WTC11 (cell line): Measurements from ENCODE around the gene CEP295NL. TPM values are rescaled to one million over a fixed set of nuclear protein-coding genes. Genes with fewer than 3 reads are reported as not detected.
"Not testable (repeated sequence)": the region's sequence is repeated elsewhere in the genome, so short reads cannot be mapped to it uniquely, and the experiment has no call there.

Source experiments
- ATAC-seq: fragments of 200-7000 bp; cut with Tn5 transposase; 2 replicates; pipeline ENCODE4 v1.10.0; 2021; ENCODE audit warnings: mild to moderate bottlenecking, moderate library complexity
- CTCF ChIA-PET: fragments of 300-600 bp; sonication (Branson Sonifier 250); formaldehyde crosslinking; loops from one replicate; lab custom pipeline; 2021; ENCODE audit warnings: antibody characterized with exemption; lab: Charles Lee
- POLR2A ChIA-PET: fragments of 350-600 bp; sonication (Branson Sonifier 250); formaldehyde crosslinking; loops from one replicate; lab custom pipeline; 2021; ENCODE audit warnings: antibody characterized with exemption; lab: Charles Lee
- DNase-seq: peaks from one replicate; pipeline ENCODE4 v3.0.0; 2021; ENCODE audit warnings: low spot score
- H3K27ac Mint-ChIP-seq: 2 replicates; pipeline ENCODE4 v1.8.0; 2021; ENCODE audit warnings: mixed read lengths
- H3K27me3 Mint-ChIP-seq: 2 replicates; pipeline ENCODE4 v1.8.0; 2021; ENCODE audit warnings: low read depth, mild to moderate bottlenecking, moderate library complexity, mixed read lengths
- H3K36me3 Mint-ChIP-seq: 2 replicates; pipeline ENCODE4 v1.8.0; 2021; ENCODE audit warnings: mixed read lengths
- H3K4me1 Mint-ChIP-seq: 2 replicates; pipeline ENCODE4 v1.8.0; 2022; ENCODE audit warnings: mixed read lengths
- H3K4me3 Mint-ChIP-seq: 2 replicates; pipeline ENCODE4 v1.8.0; 2021; ENCODE audit warnings: mild to moderate bottlenecking, moderate library complexity, mixed read lengths
- H3K9me3 Mint-ChIP-seq: 2 replicates; pipeline ENCODE4 v1.8.0; 2021; ENCODE audit warnings: mixed read lengths
- ATF3 ChIP-seq: sonication (generic); formaldehyde crosslinking; conservative IDR thresholded peaks from 2 replicates; pipeline ENCODE4 v1.8.1; 2022; ENCODE audit warnings: mild to moderate bottlenecking, missing genetic modification reagents
- E2F5 ChIP-seq: sonication (generic); formaldehyde crosslinking; IDR thresholded peaks from 2 replicates; pipeline ENCODE4 v1.8.1; 2022; ENCODE audit warnings: mild to moderate bottlenecking, moderate library complexity, missing genetic modification reagents
- ELF4 ChIP-seq: sonication (generic); formaldehyde crosslinking; IDR thresholded peaks from 2 replicates; pipeline ENCODE4 v1.8.1; 2022; ENCODE audit warnings: low read depth, mild to moderate bottlenecking, moderate library complexity, missing genetic modification reagents
- GABPB1 ChIP-seq: sonication (generic); formaldehyde crosslinking; IDR thresholded peaks from 2 replicates; pipeline ENCODE4 v1.8.1; 2023; ENCODE audit warnings: mild to moderate bottlenecking, missing genetic modification reagents
- GTF2I ChIP-seq: fragments of 250-450 bp; sonication (Bioruptor Pico); conservative IDR thresholded peaks from 2 replicates; pipeline ENCODE4 v1.4.0; 2021; ENCODE audit warnings: mild to moderate bottlenecking
- HMGXB4 ChIP-seq: sonication (generic); formaldehyde crosslinking; IDR thresholded peaks from 2 replicates; pipeline ENCODE4 v1.8.1; 2023; ENCODE audit warnings: mild to moderate bottlenecking, moderate library complexity, missing genetic modification reagents
- MXD4 ChIP-seq: fragments of 250-450 bp; sonication (Bioruptor Pico); IDR thresholded peaks from 2 replicates; pipeline ENCODE4 v1.8.0; 2021; ENCODE audit warnings: mild to moderate bottlenecking, moderate library complexity, borderline replicate concordance
- NR2C2 ChIP-seq: sonication (generic); formaldehyde crosslinking; IDR thresholded peaks from 2 replicates; pipeline ENCODE4 v1.8.0; 2022; ENCODE audit warnings: mild to moderate bottlenecking, missing genetic modification reagents
- NR3C1 ChIP-seq: sonication (generic); formaldehyde crosslinking; conservative IDR thresholded peaks from 2 replicates; pipeline ENCODE4 v1.8.1; 2023; ENCODE audit warnings: low read depth, mild to moderate bottlenecking, missing genetic modification reagents
- PRRX2 ChIP-seq: fragments of 250-450 bp; sonication (Bioruptor Pico); IDR thresholded peaks from 2 replicates; pipeline ENCODE4 v1.8.0; 2021; ENCODE audit warnings: mild to moderate bottlenecking
- RELA ChIP-seq: sonication (generic); formaldehyde crosslinking; IDR thresholded peaks from 2 replicates; pipeline ENCODE4 v1.8.1; 2022; ENCODE audit warnings: missing genetic modification reagents, mild to moderate bottlenecking, borderline replicate concordance
- RORB ChIP-seq: fragments of 250-450 bp; sonication (Bioruptor Pico); IDR thresholded peaks from 2 replicates; pipeline ENCODE4 v1.9.0; 2021; ENCODE audit warnings: mild to moderate bottlenecking
- TCF7 ChIP-seq: sonication (generic); formaldehyde crosslinking; IDR thresholded peaks from 2 replicates; pipeline ENCODE4 v1.8.0; 2022; ENCODE audit warnings: mild to moderate bottlenecking, low read depth, missing genetic modification reagents, moderate library complexity
- USF1 ChIP-seq: sonication (generic); formaldehyde crosslinking; IDR thresholded peaks from 2 replicates; pipeline ENCODE4 v1.8.0; 2022; ENCODE audit warnings: mild to moderate bottlenecking, missing genetic modification reagents
- ZNF138 ChIP-seq: sonication (generic); formaldehyde crosslinking; conservative IDR thresholded peaks from 2 replicates; pipeline ENCODE4 v1.8.1; 2022; ENCODE audit warnings: mild to moderate bottlenecking, moderate library complexity, missing genetic modification reagents
- total RNA-seq: library from RNA; stranded (reverse); gene quantifications from 3 replicates; pipeline ENCODE4 v1.2.3, GENCODE V29; 2021
- TF ChIP-seq, protein P1 (sequence below): sonication (generic); formaldehyde crosslinking; IDR thresholded peaks from 2 replicates; pipeline ENCODE4 v1.8.1; 2022; ENCODE audit warnings: mild to moderate bottlenecking, missing genetic modification reagents, moderate library complexity, borderline replicate concordance
- TF ChIP-seq, protein P2 (sequence below): fragments of 250-450 bp; sonication (Bioruptor Pico); IDR thresholded peaks from 2 replicates; pipeline ENCODE4 v1.9.0; 2021; ENCODE audit warnings: mild to moderate bottlenecking, borderline replicate concordance

The CEP295NL gene
- total RNA-seq, 1 experiment from 2014 or later: 0.61 TPM

DNA sequence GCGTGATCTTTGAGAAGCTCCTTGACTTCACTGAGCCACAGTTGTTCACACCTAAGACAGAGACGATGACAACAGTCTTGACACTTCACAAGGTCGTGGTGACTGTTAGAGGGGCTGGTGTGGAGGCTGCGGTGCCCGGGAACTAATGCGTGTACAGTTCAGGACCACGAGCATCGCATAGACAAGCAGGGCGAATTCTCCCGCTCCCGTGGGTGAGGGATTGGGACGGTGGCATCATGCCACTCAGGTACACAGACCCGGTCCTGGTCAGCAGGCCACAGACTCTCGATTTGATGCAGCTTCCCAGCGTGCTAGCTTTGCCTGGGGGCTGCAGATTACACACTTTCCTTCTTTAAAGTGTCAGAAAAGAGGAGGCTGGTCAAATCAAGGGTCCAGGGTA is 24.7 kb downstream of the CEP295NL start (continued):
- TF ChIP-seq E2F5 (no peak), USF1 (no peak)
- TF ChIP-seq, protein P1, sequence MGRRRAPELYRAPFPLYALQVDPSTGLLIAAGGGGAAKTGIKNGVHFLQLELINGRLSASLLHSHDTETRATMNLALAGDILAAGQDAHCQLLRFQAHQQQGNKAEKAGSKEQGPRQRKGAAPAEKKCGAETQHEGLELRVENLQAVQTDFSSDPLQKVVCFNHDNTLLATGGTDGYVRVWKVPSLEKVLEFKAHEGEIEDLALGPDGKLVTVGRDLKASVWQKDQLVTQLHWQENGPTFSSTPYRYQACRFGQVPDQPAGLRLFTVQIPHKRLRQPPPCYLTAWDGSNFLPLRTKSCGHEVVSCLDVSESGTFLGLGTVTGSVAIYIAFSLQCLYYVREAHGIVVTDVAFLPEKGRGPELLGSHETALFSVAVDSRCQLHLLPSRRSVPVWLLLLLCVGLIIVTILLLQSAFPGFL: no peak

- ATAC-seq, DNase-seq, H3K4me3 Mint-ChIP-seq, H3K36me3 Mint-ChIP-seq, H3K27me3 Mint-ChIP-seq, POLR2A ChIA-PET, H3K9me3 Mint-ChIP-seq: not testable (repeated sequence)
- peak overlapping the region; percentile 43 for H3K27ac Mint-ChIP-seq
- H3K4me1 Mint-ChIP-seq: peaks cover 13% of the 10 kb centered on the region
- CTCF ChIA-PET: interaction anchor here (2.5 kb wide), 1 partner anchor 11 kb away, joined by 13 read pairs; no protein-coding TSS in a partner anchor
Measured at GRCh38 chr17:78876954-78877517, 26.0 kb downstream of the CEP295NL start.

DNA sequence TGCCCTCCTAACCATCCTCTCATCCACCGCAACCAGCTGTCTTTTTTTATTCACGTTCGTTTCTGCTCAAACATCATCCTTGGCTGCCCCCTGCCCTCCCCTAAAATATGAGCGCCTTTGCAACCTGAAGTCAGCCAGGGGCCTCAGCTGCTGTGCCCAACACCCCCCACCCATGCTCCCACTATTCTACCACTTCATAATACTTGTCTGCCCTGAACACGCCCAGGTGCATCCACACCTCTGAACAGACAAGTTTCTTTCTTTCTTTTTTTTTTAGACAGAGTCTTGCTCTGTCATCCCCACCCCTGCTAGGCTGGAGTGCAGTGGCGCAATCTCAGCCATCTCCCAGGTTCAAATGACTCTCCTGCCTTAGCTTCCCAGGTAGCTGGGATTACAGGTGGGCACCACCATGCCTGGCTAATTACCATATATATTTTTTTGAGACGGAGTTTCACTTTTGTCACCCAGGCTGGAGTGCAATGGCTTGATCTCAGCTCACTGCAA is 26.9 kb downstream of the CEP295NL start:
- no peak overlapping the region for H3K4me3 Mint-ChIP-seq
- ChIA-PET POLR2A (no interaction called here), CTCF (interaction anchor here (1.1 to 2.5 kb wide), 2 partner anchors 10 to 96 kb away, joined by 4 to 13 read pairs; no protein-coding TSS in a partner anchor)

More for the DNA sequence above, 26.9 kb downstream of the CEP295NL start:
- H3K36me3 Mint-ChIP-seq: 0 out of 2 replicates have a peak, but pooled peaks cover 4% of the 10 kb centered on the region
- H3K27ac Mint-ChIP-seq: peak overlapping the region; percentile 38; the same call in 1 of the 2 replicates
- TF ChIP-seq TCF7 (no peak), NR2C2 (CRISPR knock-in tag) (no peak), MXD4 (CRISPR knock-in tag) (no peak), PRRX2 (no peak), GTF2I (CRISPR knock-in tag) (no peak), GABPB1 (no peak), ATF3 (CRISPR knock-in tag) (no peak), NR3C1 (CRISPR knock-in tag) (no peak), ELF4 (CRISPR knock-in tag) (no peak), RELA (no peak), ZNF138 (CRISPR knock-in tag) (no peak), RORB (no peak), HMGXB4 (CRISPR knock-in tag) (no peak)
- TF ChIP-seq, protein P1: no peak
- TF ChIP-seq, protein P2, sequence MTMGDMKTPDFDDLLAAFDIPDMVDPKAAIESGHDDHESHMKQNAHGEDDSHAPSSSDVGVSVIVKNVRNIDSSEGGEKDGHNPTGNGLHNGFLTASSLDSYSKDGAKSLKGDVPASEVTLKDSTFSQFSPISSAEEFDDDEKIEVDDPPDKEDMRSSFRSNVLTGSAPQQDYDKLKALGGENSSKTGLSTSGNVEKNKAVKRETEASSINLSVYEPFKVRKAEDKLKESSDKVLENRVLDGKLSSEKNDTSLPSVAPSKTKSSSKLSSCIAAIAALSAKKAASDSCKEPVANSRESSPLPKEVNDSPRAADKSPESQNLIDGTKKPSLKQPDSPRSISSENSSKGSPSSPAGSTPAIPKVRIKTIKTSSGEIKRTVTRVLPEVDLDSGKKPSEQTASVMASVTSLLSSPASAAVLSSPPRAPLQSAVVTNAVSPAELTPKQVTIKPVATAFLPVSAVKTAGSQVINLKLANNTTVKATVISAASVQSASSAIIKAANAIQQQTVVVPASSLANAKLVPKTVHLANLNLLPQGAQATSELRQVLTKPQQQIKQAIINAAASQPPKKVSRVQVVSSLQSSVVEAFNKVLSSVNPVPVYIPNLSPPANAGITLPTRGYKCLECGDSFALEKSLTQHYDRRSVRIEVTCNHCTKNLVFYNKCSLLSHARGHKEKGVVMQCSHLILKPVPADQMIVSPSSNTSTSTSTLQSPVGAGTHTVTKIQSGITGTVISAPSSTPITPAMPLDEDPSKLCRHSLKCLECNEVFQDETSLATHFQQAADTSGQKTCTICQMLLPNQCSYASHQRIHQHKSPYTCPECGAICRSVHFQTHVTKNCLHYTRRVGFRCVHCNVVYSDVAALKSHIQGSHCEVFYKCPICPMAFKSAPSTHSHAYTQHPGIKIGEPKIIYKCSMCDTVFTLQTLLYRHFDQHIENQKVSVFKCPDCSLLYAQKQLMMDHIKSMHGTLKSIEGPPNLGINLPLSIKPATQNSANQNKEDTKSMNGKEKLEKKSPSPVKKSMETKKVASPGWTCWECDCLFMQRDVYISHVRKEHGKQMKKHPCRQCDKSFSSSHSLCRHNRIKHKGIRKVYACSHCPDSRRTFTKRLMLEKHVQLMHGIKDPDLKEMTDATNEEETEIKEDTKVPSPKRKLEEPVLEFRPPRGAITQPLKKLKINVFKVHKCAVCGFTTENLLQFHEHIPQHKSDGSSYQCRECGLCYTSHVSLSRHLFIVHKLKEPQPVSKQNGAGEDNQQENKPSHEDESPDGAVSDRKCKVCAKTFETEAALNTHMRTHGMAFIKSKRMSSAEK (CRISPR knock-in tag): no peak
- DNase-seq (no peak), ATAC-seq (no peak)
- peaks cover 13% of the 10 kb centered on the region for H3K4me1 Mint-ChIP-seq
- H3K9me3 Mint-ChIP-seq: no peaks in the 10 kb centered on the region
- H3K27me3 Mint-ChIP-seq: no peaks in the 10 kb centered on the region
